ENCODE results near the gene CRIM1.

DNA sequence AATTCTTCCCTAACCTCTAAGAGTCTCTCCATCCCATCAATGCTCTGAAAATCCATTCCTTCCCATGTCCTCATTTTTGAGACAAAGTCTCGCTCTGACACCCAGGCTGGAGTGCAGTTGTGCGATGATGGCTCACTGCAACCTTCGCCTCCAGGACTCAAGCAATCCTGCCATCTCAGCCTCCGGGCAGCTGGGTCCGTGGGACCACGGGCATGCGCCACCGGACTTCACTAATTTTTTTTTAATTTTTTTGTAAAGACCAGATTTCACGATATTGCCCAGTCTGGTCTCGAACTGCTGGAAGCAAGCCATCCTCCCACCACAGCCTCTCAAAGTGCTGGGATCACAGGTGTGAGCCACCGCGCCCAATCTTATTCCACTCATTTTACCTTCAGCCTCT lies 240.8 kb downstream of the CRIM1 start:
- no peak for TF ChIP-seq POLR2A (IDR thresholded peaks at IDR 0.05; ENCODE audit: low read length)
- no peak for TF ChIP-seq GATA1 (IDR thresholded peaks at IDR 0.05; ENCODE audit: low read depth, low read length)

Data from erythroblast (primary cell).